ENCODE measurements around the gene APOBEC3C.

APOBEC3C gene

DNA sequence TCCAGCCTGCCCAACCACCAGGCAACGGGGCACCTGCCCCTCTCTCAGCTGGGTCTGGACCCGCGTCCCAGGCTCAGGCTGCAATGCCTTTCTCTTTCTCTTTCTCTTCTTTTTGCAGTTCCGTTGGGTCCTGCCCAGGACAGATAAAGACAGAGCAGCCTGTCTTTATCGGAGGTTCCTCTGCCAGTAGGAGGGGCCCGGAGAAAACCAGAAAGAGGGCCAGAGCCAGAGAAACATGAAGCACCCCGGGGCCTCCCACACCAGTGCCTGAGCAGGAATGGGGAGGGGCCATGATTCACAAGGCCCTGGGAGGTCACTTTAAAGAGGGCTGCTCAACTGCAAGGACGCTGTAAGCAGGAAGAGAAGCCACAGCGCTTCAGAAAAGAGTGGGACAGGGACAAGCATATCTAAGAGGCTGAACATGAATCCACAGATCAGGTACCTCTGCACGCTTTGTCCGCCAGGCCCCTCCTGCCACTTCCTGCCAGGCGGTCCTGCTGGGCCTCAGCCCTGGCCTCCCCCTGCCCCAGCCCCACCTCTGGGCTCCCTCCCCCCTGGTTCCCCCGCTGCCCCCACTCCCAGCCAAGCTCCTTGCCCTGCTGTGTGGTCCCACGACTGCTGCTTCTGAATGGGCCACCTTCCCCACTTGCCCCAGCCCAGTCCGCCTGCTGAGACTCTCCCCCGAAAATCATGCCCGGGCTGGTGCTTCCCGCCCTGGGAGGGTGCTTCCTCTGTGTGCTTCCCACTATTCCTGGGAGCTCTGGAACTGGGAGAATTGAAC is at the start of gene APOBEC3C:
APOBEC3C (plus strand) TSS at position 316 of the 781 bp plus-strand sequence; CDS start at position 422, 106 bp downstream.
- Histone ChIP-seq H3K9ac (ENCODE audit: low read depth, low read length, poor library complexity, severe bottlenecking) (peak within 1 kb of the TSS; percentile 94), H2AFZ (ENCODE audit: low read length) (peak within 1 kb of the TSS; percentile 78; the same call in 1 of the 2 replicates), H3K27me3 (ENCODE audit: insufficient read depth, low read length, poor library complexity, severe bottlenecking) (no peaks in the 10 kb centered on the region), H3K36me3 (ENCODE audit: insufficient read depth, low read length) (no peaks in the 10 kb centered on the region), H3K9me3 (ENCODE audit: insufficient read depth, low read depth, low read length) (no peaks in the 10 kb centered on the region), H3K79me2 (ENCODE audit: insufficient read depth, low read length) (peaks cover 39% of the 10 kb centered on the region), H4K20me1 (ENCODE audit: insufficient read depth, low read length, poor library complexity, severe bottlenecking) (no peaks in the 10 kb centered on the region), H3K4me3 (ENCODE audit: low read length, poor library complexity, severe bottlenecking) (peak within 1 kb of the TSS; percentile 80), H3F3A (ENCODE audit: low read depth) (0 out of 2 replicates have a peak, but pooled peaks cover 3% of the 10 kb centered on the region), H3K4me1 (ENCODE audit: insufficient read depth, low read length, poor library complexity, severe bottlenecking) (peaks cover 45% of the 10 kb centered on the region), H3K4me2 (ENCODE audit: low read depth, low read length, poor library complexity, severe bottlenecking) (peak within 1 kb of the TSS; percentile 80), H3K9me2 (replicated peaks; ENCODE audit: low read depth, low read length) (no peaks in the 10 kb centered on the region)
- no peak for TF ChIP-seq EZH2phosphoT487 (IDR thresholded peaks at IDR 0.05; ENCODE audit: borderline replicate concordance)
- TF ChIP-seq, protein P1, sequence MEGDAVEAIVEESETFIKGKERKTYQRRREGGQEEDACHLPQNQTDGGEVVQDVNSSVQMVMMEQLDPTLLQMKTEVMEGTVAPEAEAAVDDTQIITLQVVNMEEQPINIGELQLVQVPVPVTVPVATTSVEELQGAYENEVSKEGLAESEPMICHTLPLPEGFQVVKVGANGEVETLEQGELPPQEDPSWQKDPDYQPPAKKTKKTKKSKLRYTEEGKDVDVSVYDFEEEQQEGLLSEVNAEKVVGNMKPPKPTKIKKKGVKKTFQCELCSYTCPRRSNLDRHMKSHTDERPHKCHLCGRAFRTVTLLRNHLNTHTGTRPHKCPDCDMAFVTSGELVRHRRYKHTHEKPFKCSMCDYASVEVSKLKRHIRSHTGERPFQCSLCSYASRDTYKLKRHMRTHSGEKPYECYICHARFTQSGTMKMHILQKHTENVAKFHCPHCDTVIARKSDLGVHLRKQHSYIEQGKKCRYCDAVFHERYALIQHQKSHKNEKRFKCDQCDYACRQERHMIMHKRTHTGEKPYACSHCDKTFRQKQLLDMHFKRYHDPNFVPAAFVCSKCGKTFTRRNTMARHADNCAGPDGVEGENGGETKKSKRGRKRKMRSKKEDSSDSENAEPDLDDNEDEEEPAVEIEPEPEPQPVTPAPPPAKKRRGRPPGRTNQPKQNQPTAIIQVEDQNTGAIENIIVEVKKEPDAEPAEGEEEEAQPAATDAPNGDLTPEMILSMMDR (conservative IDR thresholded peaks at IDR 0.05; ENCODE audit: low read length) = peak; percentile 34

DNA sequence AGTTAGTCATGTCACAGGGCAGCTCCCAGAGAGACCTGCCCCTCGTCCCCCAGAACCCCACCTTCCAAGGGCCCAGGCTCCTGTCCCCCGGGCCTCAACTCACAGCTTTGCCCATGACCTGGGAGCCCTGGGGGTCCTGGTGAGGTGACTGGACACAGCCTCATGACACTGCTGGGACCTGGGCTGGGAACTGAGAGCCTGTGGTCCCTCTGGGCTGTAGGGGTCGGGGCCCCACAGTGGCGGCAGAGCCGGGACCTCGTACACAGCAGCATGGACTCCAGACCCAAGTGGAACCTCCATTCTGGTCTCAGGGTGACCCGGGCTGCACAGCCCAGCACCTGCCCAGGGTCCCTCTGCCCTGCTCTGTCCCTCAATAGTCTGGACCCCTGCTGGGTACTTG is 49.8 kb upstream of the APOBEC3C start:
- Histone ChIP-seq H3K9ac (ENCODE audit: low read depth, low read length, poor library complexity, severe bottlenecking) (no peak overlapping the region), H3K79me2 (ENCODE audit: insufficient read depth, low read length) (no peaks in the 10 kb centered on the region), H4K20me1 (ENCODE audit: insufficient read depth, low read length, poor library complexity, severe bottlenecking) (no peaks in the 10 kb centered on the region), H3F3A (ENCODE audit: low read depth) (no peaks in the 10 kb centered on the region), H2AFZ (ENCODE audit: low read length) (no peak overlapping the region), H3K4me1 (ENCODE audit: insufficient read depth, low read length, poor library complexity, severe bottlenecking) (no peaks in the 10 kb centered on the region), H3K9me3 (ENCODE audit: insufficient read depth, low read depth, low read length) (no peaks in the 10 kb centered on the region), H3K4me3 (ENCODE audit: low read length, poor library complexity, severe bottlenecking) (no peak overlapping the region), H3K36me3 (ENCODE audit: insufficient read depth, low read length) (no peaks in the 10 kb centered on the region), H3K9me2 (replicated peaks; ENCODE audit: low read depth, low read length) (no peaks in the 10 kb centered on the region), H3K4me2 (ENCODE audit: low read depth, low read length, poor library complexity, severe bottlenecking) (no peak overlapping the region), H3K27me3 (ENCODE audit: insufficient read depth, low read length, poor library complexity, severe bottlenecking) (no peaks in the 10 kb centered on the region)
- no peak for TF ChIP-seq EZH2phosphoT487 (IDR thresholded peaks at IDR 0.05; ENCODE audit: borderline replicate concordance)

DNA sequence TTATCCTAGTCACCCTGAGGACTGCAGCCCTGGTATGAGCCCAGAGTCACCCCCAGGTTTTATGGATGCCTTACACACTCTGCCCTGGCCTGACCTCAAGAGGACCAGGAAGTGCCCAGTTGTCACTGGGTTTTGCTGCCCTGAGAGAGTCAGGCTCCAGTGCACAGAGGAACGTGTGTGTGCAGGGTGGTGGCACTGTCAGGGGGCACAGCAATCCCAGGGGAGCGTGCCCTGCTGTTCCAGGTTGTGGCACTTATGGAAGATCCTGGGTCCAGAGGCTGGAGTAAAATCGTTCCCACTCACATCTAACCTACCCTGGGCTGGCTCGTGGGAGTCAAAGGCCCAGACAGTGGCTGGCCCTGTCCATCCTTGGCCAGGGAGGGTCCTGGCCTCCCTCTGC is 49.1 kb upstream of the APOBEC3C start:
- H3F3A ChIP-seq (ENCODE audit: low read depth) = no peaks in the 10 kb centered on the region
- H3K36me3 ChIP-seq (ENCODE audit: insufficient read depth, low read length) = no peaks in the 10 kb centered on the region
- H3K27me3 ChIP-seq (ENCODE audit: insufficient read depth, low read length, poor library complexity, severe bottlenecking) = no peaks in the 10 kb centered on the region
- no peaks in the 10 kb centered on the region for H4K20me1 ChIP-seq (ENCODE audit: insufficient read depth, low read length, poor library complexity, severe bottlenecking)
- no peaks in the 10 kb centered on the region for H3K9me3 ChIP-seq (ENCODE audit: insufficient read depth, low read depth, low read length)
- H3K4me2 ChIP-seq (ENCODE audit: low read depth, low read length, poor library complexity, severe bottlenecking) = no peak overlapping the region
- no peak overlapping the region for H2AFZ ChIP-seq (ENCODE audit: low read length)
- TF ChIP-seq EZH2phosphoT487 (IDR thresholded peaks at IDR 0.05; ENCODE audit: borderline replicate concordance) = no peak
- TF ChIP-seq, protein P1 (conservative IDR thresholded peaks at IDR 0.05; ENCODE audit: low read length) = no peak
- no peaks in the 10 kb centered on the region for H3K4me1 ChIP-seq (ENCODE audit: insufficient read depth, low read length, poor library complexity, severe bottlenecking)
- H3K9me2 ChIP-seq (replicated peaks; ENCODE audit: low read depth, low read length) = no peaks in the 10 kb centered on the region
- no peak overlapping the region for H3K4me3 ChIP-seq (ENCODE audit: low read length, poor library complexity, severe bottlenecking)
- H3K79me2 ChIP-seq (ENCODE audit: insufficient read depth, low read length) = no peaks in the 10 kb centered on the region
- H3K9ac ChIP-seq (ENCODE audit: low read depth, low read length, poor library complexity, severe bottlenecking) = no peak overlapping the region
